GM21447 (cell line): ENCODE results near the gene TNIP3.
"Not testable (repeated sequence)": the region's sequence is repeated elsewhere in the genome, so short reads cannot be mapped to it uniquely, and the experiment has no call there.

ENCODE experiments used
- ATAC-seq: cut with Tn5 transposase; IDR thresholded peaks from one replicate; pipeline ENCODE4 v1.9.1; 2021; ENCODE audit not compliant: unreplicated experiment

The TNIP3 gene, protein sequence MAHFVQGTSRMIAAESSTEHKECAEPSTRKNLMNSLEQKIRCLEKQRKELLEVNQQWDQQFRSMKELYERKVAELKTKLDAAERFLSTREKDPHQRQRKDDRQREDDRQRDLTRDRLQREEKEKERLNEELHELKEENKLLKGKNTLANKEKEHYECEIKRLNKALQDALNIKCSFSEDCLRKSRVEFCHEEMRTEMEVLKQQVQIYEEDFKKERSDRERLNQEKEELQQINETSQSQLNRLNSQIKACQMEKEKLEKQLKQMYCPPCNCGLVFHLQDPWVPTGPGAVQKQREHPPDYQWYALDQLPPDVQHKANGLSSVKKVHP

GRCh38 chr4:121164291-121164690 is at the start of gene TNIP3:
Gene TNIP3, minus strand, starts transcription at chr4:121164321. Its CDS starts 196 bp downstream, at chr4:121164125.
- no peak for ATAC-seq

DNA sequence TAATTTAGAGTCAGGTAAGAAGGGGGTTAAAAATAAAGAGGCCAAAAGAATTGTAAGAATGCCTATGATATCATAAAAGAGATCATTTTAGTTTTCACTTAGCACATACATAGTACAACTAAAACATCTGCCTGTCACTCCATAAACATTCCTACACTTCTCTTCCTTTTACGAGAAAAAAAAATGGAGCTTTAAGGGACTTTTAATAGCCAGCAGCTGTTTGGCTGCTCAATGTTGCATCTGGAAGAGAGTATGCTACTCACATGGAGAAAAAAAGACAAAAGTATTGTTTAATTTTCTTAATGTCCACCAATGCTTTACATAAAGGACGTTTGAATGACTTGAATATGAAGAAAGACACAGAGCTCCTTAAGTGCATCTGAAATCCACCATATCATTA is 48.7 kb upstream of the TNIP3 start:
- no peak for ATAC-seq

- no peak for ATAC-seq
These were observed 45.0 kb upstream of the TNIP3 start for GRCh38 chr4:121209171-121209570.

GRCh38 chr4:121208244-121209007 is 44.3 kb upstream of the TNIP3 start:
- ATAC-seq = no peak

GRCh38 chr4:121205777-121206176 is 41.7 kb upstream of the TNIP3 start:
- ATAC-seq = not testable (repeated sequence)

DNA sequence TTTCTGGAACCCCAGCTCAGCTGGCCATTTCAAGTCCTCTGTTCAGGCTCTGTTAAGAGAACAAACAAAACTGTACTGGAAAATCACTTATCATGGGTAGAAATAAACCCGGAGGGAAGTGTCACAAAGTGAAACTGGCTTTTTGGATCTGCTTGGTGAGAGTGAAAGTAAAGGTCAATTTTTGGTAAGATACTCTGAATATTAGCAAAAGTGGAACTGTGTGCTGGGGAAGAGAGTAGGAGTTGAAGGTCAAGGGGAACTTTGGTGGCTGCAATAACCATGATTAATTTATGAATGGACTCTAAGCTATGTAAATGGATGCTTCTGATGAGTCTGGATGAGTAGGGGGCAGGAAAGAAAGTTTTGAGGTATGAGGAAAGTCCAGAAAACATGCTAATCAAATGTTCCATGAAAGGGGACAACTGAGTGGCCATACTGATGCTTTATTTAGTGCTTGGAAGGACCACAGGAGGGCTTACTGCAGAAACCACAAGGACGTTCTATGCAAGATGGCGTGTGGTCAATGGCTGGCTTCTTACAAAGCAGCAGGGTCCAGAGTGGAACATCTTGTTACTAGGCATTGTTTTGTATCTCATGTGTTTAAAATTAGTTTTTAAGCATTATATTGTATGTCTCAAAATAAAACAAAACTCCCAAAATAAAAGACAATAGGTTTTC is 36.8 kb upstream of the TNIP3 start:
- peak; percentile 83 for ATAC-seq

GRCh38 chr4:121199742-121200561 is 35.8 kb upstream of the TNIP3 start:
- ATAC-seq = peak; percentile 82

DNA sequence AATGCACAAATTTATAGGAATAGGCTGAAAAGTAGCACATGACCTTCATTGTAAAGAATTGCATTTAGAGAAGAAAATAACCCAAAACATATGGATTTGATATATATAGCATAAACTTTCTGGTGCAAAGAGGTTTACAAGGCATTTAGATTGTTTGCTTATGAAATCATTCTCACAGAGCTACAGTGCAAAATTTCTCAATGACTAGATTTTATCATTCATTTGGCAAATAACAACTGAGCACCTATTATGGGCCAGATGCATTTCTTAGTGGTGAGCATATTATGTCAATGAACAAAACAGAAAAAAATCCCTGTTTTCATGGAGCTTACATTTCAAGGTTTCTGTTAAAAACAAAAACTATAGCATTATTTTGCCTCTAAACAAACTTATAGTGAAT is 34.1 kb upstream of the TNIP3 start:
- no peak for ATAC-seq

- no peak for ATAC-seq
These were observed 31.5 kb upstream of the TNIP3 start for GRCh38 chr4:121195649-121196048.

GRCh38 chr4:121192480-121192879 is 28.4 kb upstream of the TNIP3 start:
- no peak for ATAC-seq

DNA sequence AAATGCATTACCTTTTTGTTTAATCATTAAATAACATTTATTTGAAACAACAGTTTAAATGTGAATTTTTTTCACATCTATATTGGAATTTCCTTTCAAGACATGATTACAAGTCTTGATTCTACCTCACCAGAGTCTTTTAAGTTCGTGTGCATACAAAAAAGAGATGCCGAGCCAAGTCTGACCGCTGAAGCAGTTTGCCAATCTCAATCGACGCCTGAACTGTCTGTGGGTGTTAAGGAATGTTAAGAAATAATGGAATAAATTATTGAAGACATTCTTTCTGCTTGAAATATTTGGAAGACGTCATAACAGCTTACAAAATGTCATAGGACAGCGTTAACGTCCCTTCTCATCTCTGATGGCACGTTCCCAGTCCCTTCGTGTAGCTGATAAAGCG is 27.9 kb upstream of the TNIP3 start:
- ATAC-seq = no peak

- no peak for ATAC-seq
These were observed 27.2 kb upstream of the TNIP3 start for GRCh38 chr4:121191361-121191760.

DNA sequence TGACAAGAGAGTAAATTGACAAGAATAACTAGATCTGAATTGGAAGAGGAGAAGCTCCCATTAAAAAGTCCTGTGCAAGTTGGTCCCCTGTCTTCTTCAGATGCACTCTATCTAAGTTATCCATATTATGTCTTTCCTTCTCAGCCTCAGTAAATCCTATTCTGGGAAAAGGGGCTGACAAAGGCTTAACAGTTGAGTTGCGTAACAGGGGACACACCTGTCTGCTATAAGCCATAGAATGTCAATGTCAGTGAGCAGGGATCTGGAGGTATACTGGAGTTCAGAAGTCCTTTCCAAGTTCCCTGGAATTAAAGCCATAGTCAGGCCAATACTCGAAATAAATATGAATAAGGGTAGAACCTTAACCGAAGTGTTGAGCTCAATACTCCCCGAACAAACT is 26.3 kb upstream of the TNIP3 start:
- no peak for ATAC-seq

- ATAC-seq = peak; percentile 92
These were observed 25.4 kb upstream of the TNIP3 start for GRCh38 chr4:121189326-121190215.

DNA sequence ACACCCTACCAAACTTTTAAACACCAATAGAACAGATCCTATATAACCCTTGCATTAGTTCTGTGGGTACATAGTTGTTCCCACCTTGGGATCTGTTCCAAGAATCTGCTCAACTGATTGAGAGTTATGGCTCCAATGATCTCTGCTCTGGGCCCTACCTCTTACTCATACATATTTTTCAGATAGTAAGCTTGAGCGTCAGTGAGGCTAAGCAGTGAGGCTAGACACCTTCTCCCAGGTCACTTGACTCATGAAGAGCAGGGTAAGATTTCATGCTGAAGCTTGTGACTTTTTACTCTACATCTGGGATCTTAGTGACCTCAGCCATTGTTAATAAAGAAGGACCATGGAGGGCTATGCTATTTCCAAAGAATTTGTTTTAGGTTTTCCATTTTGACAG is 23.1 kb upstream of the TNIP3 start:
- ATAC-seq = no peak

- peak; percentile 61 for ATAC-seq
These were observed 21.8 kb upstream of the TNIP3 start for GRCh38 chr4:121185960-121186359.

DNA sequence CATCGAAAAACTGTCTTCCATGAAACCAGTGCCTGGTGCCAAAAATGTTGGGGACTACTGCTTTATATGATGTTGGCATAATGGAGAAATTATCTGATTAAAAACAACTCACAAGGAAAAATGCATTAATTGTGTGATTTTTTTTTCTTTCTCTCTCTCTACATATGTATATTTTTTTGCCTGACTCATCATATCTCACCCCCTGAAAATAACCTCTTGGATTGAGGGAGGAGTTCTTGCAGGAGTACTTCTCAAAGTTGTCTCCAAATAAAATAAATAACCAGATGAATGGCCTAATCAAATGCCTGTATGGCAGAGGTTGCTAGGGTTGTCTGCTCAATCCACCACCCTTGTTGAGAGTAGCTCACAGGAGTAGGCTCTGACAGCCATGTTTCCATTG is 19.9 kb upstream of the TNIP3 start:
- ATAC-seq = no peak

- no peak for ATAC-seq
These were observed 19.2 kb upstream of the TNIP3 start for GRCh38 chr4:121183361-121183760.

GRCh38 chr4:121182296-121182695 is 18.2 kb upstream of the TNIP3 start:
- ATAC-seq = no peak

DNA sequence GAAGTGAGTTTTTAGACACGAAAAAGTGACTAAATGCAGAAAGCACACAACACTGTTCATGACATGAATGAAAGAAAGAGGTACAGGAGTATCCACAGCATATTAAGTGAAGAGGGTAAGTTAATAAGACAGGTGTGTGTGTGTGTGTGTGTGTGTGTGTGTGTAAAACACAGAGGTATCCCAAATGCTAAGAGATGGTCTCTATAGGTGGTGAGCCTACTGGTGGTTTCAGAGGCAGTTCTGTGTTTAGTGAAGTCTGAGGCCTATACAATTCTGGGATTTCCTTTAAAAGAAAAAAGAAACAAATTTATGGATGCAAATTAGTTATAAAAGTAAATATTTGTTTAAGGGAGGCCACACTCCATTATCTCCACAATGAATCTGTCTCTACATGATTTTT is 17.4 kb upstream of the TNIP3 start:
- ATAC-seq = no peak
